ENCODE results near the gene TMEM151B. TPM values are rescaled to one million over a fixed set of nuclear protein-coding genes. Genes with fewer than 3 reads are reported as not detected.

Gene TMEM151B
- total and polyA plus RNA-seq, 10 donors = 0.03 to 0.17 (median 0.11) TPM; not detected in 7

- DNase-seq = no peak
- H3K27ac ChIP-seq = no peak overlapping the region
- WGBS, 5 donors = 8 to 28% (median 14%) methylated on average over 50 to 109 of the region's 109 CpGs
- H3K9me3 ChIP-seq = no peaks in the 10 kb centered on the region
- TF ChIP-seq CTCF (IDR thresholded peaks at IDR 0.05 in 8 of 11, conservative IDR thresholded peaks at IDR 0.05 in 3 of 11) (no peak), POLR2A (IDR thresholded peaks at IDR 0.05) (no peak), POLR2AphosphoS5 (IDR thresholded peaks at IDR 0.05) (peak in 1 of 3 donors; percentile 9)
- H3K4me1 ChIP-seq = peaks cover 0 to 22% (median 12%) of the 10 kb centered on the region in 6 donors
- peaks cover 0 to 91% (median 51%) of the 10 kb centered on the region in 7 donors for H3K27me3 ChIP-seq (replicated peaks in 1 of 7)
- intact Hi-C loops (cut with DNase I; ENCODE audit: low total_unique reads) = no loop called here
- no peaks in the 10 kb centered on the region for H3K36me3 ChIP-seq
- H3K4me3 ChIP-seq = peak overlapping the region in 7 of 8 donors; percentile 9 to 61 (median 27)
Observed at GRCh38 chr6:44275749-44276648, 5.7 kb downstream of the TMEM151B start.

- H3K27ac ChIP-seq = no peak overlapping the region
- TF ChIP-seq CTCF (IDR thresholded peaks at IDR 0.05 in 8 of 11, conservative IDR thresholded peaks at IDR 0.05 in 3 of 11) (no peak), POLR2A (IDR thresholded peaks at IDR 0.05) (no peak), POLR2AphosphoS5 (IDR thresholded peaks at IDR 0.05) (no peak)
- no peaks in the 10 kb centered on the region for H3K9me3 ChIP-seq
- H3K36me3 ChIP-seq = no peaks in the 10 kb centered on the region
- intact Hi-C loops (cut with DNase I; ENCODE audit: low total_unique reads) = no loop called here
- no peak for DNase-seq
- peaks cover 0 to 82% (median 45%) of the 10 kb centered on the region in 7 donors for H3K27me3 ChIP-seq (replicated peaks in 1 of 7)
- H3K4me3 ChIP-seq = peak overlapping the region in 2 of 8 donors; percentile 13 to 61
- WGBS, 5 donors = 74 to 90% (median 80%) methylated on average over 18 to 23 of the region's 23 CpGs
- peaks cover 0 to 16% (median 12%) of the 10 kb centered on the region in 6 donors for H3K4me1 ChIP-seq
Observed at GRCh38 chr6:44276667-44277640, 6.7 kb downstream of the TMEM151B start.

- Histone ChIP-seq H3K4me1 (peaks cover 0 to 16% (median 12%) of the 10 kb centered on the region in 6 donors), H3K4me3 (no peak overlapping the region), H3K36me3 (no peaks in the 10 kb centered on the region), H3K27me3 (replicated peaks in 1 of 7) (peaks cover 0 to 82% (median 39%) of the 10 kb centered on the region in 7 donors), H3K27ac (no peak overlapping the region), H3K9me3 (no peaks in the 10 kb centered on the region)
- 77 to 88% (median 79%) methylated on average over 7 of the region's 7 CpGs for WGBS, 5 donors
- no peak for DNase-seq
- TF ChIP-seq CTCF (IDR thresholded peaks at IDR 0.05 in 8 of 11, conservative IDR thresholded peaks at IDR 0.05 in 3 of 11) (no peak), POLR2A (IDR thresholded peaks at IDR 0.05) (no peak), POLR2AphosphoS5 (IDR thresholded peaks at IDR 0.05) (no peak)
- intact Hi-C loops (cut with DNase I; ENCODE audit: low total_unique reads) = no loop called here
Observed at GRCh38 chr6:44277763-44278162, 7.5 kb downstream of the TMEM151B start.

Measured in spleen (tissue), 11 donors.